Prostate gland (tissue), 2 donors: ENCODE measurements around the gene LTO1. TPM values are rescaled to one million over a fixed set of nuclear protein-coding genes. Genes with fewer than 3 reads are reported as not detected.
"Not testable (repeated sequence)": the region's sequence is repeated elsewhere in the genome, so short reads cannot be mapped to it uniquely, and the experiment has no call there.

ENCODE experiments used
- DNase-seq: peaks from one replicate; pipeline ENCODE4 v3.0.0-alpha.2; 2019; ENCODE audit warnings: low spot score
- H3K27ac ChIP-seq, 2 donors: fragments of 200-600 bp; sonication (generic); 2 replicates each; pipeline ENCODE4 v1.5.1; 2017 to 2019
- H3K27me3 ChIP-seq: fragments of 200-600 bp; sonication (generic); replicated peaks from 2 replicates; pipeline ENCODE4 v1.5.1; 2019; ENCODE audit not compliant: insufficient read depth
- H3K36me3 ChIP-seq, 2 donors: fragments of 200-600 bp; sonication (generic); 1 replicate in 1 of 2; 2 replicates in 1 of 2; pipeline versions ENCODE4 v1.5.1 to v1.8.1; 2017 to 2019
- H3K4me1 ChIP-seq: fragments of 200-600 bp; sonication (generic); replicated peaks from 2 replicates; pipeline ENCODE4 v1.5.1; 2019
- H3K4me3 ChIP-seq, 2 donors: fragments of 200-600 bp; sonication (generic); 2 replicates each; pipeline ENCODE4 v1.5.1; 2017 to 2019
- H3K9me3 ChIP-seq: fragments of 200-600 bp; sonication (generic); 2 replicates; pipeline ENCODE4 v1.5.1; 2017
- POLR2A ChIP-seq: fragments of 450-650 bp; IDR thresholded peaks from one replicate; pipeline ENCODE4 v1.6.1; 2016; ENCODE audit warnings: antibody characterized with exemption, mild to moderate bottlenecking
- POLR2AphosphoS5 ChIP-seq: sonication (generic); formaldehyde crosslinking; IDR thresholded peaks from one replicate; pipeline ENCODE4 v1.6.1; 2017; ENCODE audit warnings: antibody characterized with exemption
- WGBS: methylation state at CpG from one replicate; pipeline ENCODE4 v1.1.5; 2018; 5-methylcytosine and 5-hydroxymethylcytosine counted together
- intact Hi-C: fragments of 100-400 bp; cut with DNase I; formaldehyde crosslinking; loops from one replicate; pipeline ENCODE4 v1.14.2; 2022
- total RNA-seq, 2 donors: library from RNA; depleted of rRNA; stranded (reverse); fragments of >200 nt; gene quantifications; one replicate each; pipeline ENCODE4 v1.1.0, GENCODE V29; 2016
- TF ChIP-seq, protein P1 (sequence below), 4 experiments: fragments of 200-600 bp in 2 of 4; fragments of 450-650 bp in 2 of 4; sonication (generic) in 2 of 4; IDR thresholded peaks; 1 replicate in 3 of 4; 2 replicates in 1 of 4; pipeline ENCODE4 v1.5.1; 2016 to 2019; ENCODE audit warnings: antibody characterized with exemption in 4 of 4, mild to moderate bottlenecking in 2 of 4, moderate library complexity in 2 of 4

The LTO1 gene
- total RNA-seq, 2 donors from 2014 or later = 14.9 to 39.5 TPM

DNA sequence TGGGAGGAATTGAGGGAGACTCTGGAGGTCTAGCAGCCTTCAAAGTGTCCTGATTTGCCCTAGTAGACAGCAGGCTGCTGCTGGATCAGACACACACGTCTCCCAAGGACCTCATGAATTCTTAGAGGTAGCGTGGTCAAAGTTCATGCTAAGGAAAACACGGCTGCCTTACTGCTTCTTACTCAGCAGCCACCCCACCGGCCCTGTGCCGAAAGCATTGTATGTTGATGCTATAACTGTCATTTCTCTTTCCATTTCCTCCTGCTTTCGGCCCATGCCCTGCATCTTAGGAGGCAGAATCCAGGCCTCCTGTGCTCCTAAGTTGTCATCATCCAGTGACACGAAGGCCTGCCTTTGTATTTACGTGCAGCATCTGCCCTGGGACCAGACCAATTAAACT lies 44.7 kb downstream of the LTO1 start:
- no peak for DNase-seq
- 95% methylated on average over 8 of the region's 8 CpGs for WGBS
- intact Hi-C loops = loop anchor here (10.0 kb wide), 2 partner anchors 136 to 186 kb away; no protein-coding TSS in a partner anchor

DNA sequence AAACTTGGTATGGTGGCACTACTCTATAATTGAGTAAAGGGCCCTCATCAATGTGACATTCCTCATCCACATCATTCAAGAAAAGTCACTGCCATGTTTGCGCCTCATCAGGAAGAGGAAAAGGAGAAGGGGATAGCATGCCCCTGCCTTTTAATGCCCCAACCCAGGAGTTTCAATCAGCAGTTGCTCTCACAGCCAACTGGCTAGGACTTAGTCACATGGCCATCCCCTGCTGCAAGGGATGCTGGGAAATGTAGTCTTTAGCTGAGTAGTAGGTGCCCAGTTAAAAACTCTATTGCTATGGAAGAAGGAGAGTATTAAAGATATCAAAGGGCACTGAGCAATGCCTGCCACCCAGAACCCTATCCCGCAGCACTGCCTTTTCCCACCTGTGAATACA lies 45.1 kb downstream of the LTO1 start:
- no peak for TF ChIP-seq POLR2AphosphoS5
- TF ChIP-seq POLR2A = no peak
- TF ChIP-seq, protein P1, sequence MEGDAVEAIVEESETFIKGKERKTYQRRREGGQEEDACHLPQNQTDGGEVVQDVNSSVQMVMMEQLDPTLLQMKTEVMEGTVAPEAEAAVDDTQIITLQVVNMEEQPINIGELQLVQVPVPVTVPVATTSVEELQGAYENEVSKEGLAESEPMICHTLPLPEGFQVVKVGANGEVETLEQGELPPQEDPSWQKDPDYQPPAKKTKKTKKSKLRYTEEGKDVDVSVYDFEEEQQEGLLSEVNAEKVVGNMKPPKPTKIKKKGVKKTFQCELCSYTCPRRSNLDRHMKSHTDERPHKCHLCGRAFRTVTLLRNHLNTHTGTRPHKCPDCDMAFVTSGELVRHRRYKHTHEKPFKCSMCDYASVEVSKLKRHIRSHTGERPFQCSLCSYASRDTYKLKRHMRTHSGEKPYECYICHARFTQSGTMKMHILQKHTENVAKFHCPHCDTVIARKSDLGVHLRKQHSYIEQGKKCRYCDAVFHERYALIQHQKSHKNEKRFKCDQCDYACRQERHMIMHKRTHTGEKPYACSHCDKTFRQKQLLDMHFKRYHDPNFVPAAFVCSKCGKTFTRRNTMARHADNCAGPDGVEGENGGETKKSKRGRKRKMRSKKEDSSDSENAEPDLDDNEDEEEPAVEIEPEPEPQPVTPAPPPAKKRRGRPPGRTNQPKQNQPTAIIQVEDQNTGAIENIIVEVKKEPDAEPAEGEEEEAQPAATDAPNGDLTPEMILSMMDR (IDR thresholded peaks at IDR 0.05) = no peak
- H3K36me3 ChIP-seq = no peaks in the 10 kb centered on the region
- H3K27ac ChIP-seq = no peak overlapping the region
- H3K9me3 ChIP-seq = no peaks in the 10 kb centered on the region
- no peak for DNase-seq
- intact Hi-C loops = loop anchor here (10.0 kb wide), 2 partner anchors 135 to 185 kb away; no protein-coding TSS in a partner anchor
- no peaks in the 10 kb centered on the region for H3K4me1 ChIP-seq
- H3K4me3 ChIP-seq = no peak overlapping the region
- 93% methylated on average over 2 of the region's 2 CpGs for WGBS
- H3K27me3 ChIP-seq = no peaks in the 10 kb centered on the region

More for the DNA sequence above, 44.7 kb downstream of the LTO1 start:
- Histone ChIP-seq H3K9me3 (no peaks in the 10 kb centered on the region), H3K36me3 (no peaks in the 10 kb centered on the region), H3K4me1 (no peaks in the 10 kb centered on the region), H3K27ac (no peak overlapping the region), H3K27me3 (no peaks in the 10 kb centered on the region), H3K4me3 (no peak overlapping the region)
- no peak for TF ChIP-seq POLR2AphosphoS5
- no peak for TF ChIP-seq POLR2A
- TF ChIP-seq, protein P1 (IDR thresholded peaks at IDR 0.05) = no peak

DNA sequence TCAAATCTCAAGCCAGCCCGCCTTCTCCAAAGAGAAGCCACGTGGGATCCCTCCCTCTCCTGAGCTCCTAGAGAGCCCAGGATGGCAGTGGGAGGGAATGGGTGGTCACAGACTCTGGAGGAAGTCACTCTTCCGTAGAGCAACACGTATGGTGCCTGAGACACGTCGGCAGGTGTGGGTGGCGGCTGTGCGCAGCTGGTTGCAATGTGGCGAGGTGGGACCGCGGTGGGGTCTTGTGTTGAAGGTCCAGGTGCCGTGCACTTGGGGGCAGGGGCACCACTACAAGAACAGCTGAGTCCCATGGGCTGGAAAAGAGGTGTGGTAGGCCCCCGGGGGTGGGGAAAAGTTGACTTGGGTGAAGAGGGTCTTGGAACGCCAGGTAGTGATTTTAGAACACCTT lies 47.6 kb downstream of the LTO1 start:
- H3K27ac ChIP-seq = no peak overlapping the region
- H3K4me1 ChIP-seq = no peaks in the 10 kb centered on the region
- intact Hi-C loops = no loop called here
- no peaks in the 10 kb centered on the region for H3K36me3 ChIP-seq
- no peak overlapping the region for H3K4me3 ChIP-seq
- H3K27me3 ChIP-seq = no peaks in the 10 kb centered on the region
- no peak for TF ChIP-seq POLR2AphosphoS5
- TF ChIP-seq POLR2A = no peak
- TF ChIP-seq, protein P1 (IDR thresholded peaks at IDR 0.05) = no peak
- WGBS = 78% methylated on average over 14 of the region's 14 CpGs
- no peak for DNase-seq
- no peaks in the 10 kb centered on the region for H3K9me3 ChIP-seq

DNA sequence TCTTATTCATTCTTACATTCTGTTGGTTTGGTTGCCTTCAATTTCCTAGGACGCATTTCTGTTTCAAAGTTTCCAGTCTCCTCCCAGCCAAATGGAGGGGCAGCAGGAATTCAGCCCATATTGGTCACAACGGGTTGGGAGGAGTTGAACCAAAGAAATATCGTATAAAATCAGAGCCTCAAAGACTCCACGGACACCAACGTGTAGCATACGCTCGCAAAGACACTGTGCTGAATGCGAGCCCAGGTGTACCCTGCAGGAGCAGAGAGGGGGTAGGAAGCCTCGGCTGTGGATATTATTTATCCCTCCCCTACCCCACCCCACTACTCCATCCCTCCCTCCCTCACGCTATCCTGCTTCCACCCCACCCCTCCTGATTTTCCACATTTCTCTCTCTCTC lies 49.7 kb downstream of the LTO1 start:
- intact Hi-C loops = no loop called here
- WGBS = 61% methylated on average over 10 of the region's 10 CpGs

DNA sequence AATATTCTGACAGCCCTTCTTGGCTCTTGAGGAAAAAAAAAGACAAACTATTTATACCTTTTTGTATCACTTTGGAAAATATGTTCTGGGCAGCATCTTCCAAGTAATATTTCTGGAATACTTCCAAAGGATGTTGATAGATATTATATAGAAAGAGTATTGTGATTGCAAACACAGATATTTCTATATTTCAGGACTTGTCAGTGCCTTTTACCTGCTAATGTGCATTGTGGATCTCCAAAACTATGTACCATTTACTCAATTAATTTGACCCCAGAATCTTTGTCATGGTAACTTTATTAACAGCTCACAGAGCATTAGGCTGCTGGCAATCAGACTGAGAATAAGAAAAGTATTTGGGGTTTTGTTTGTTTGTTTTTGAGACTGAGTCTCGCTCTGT lies 50.9 kb downstream of the LTO1 start:
- intact Hi-C loops = no loop called here
- H3K36me3 ChIP-seq = no peaks in the 10 kb centered on the region
- TF ChIP-seq POLR2AphosphoS5 (no peak), POLR2A (no peak)
- TF ChIP-seq, protein P1 (IDR thresholded peaks at IDR 0.05) = no peak
- no peaks in the 10 kb centered on the region for H3K27me3 ChIP-seq
- no peak overlapping the region for H3K27ac ChIP-seq
- no peaks in the 10 kb centered on the region for H3K9me3 ChIP-seq
- DNase-seq = no peak
- no peak overlapping the region for H3K4me3 ChIP-seq
- WGBS = 100% methylated on average over 1 of the region's 1 CpG
- no peaks in the 10 kb centered on the region for H3K4me1 ChIP-seq

More for the DNA sequence above, 49.7 kb downstream of the LTO1 start:
- H3K4me1 ChIP-seq = no peaks in the 10 kb centered on the region
- no peaks in the 10 kb centered on the region for H3K36me3 ChIP-seq
- H3K9me3 ChIP-seq = no peaks in the 10 kb centered on the region
- H3K4me3 ChIP-seq = no peak overlapping the region
- H3K27me3 ChIP-seq = no peaks in the 10 kb centered on the region
- H3K27ac ChIP-seq = no peak overlapping the region
- TF ChIP-seq POLR2AphosphoS5 = no peak
- TF ChIP-seq, protein P1 (IDR thresholded peaks at IDR 0.05) = no peak
- no peak for TF ChIP-seq POLR2A
- no peak for DNase-seq

DNA sequence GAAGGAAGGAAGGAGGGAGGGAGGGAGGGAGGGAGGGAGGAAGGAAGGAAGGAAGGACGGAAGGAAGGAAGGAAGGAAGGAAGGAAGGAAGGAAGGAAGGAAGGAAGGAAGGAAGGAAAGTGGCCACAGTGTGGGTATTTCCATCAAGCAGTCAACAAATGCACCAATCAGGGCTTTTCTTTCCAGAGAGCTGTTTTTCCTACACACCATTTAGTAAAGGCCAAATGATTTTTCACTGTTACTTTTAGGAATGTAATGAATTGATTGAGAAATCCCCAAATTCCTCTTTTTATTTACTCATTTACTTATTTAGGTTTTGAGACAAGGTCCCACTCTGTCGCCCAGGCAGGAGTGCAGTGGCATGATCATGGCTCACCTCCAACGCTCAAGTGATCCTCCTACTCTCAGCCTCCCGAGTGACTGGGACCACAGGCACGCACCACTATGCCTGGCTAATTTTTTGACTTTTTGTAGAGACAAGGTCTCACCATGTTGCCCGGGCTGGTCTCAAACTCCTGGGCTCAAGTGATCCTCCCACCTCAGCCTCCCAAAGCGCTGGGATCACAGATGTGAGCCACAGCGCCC lies 53.0 kb downstream of the LTO1 start:
- H3K4me1 ChIP-seq = not testable (repeated sequence)
- 71% methylated on average over 8 of the region's 8 CpGs for WGBS

More for the DNA sequence above, 53.0 kb downstream of the LTO1 start:
- H3K9me3 ChIP-seq, H3K27me3 ChIP-seq, H3K4me3 ChIP-seq, H3K27ac ChIP-seq, intact Hi-C loops, DNase-seq, H3K36me3 ChIP-seq: not testable (repeated sequence)
